Fibroblast of the aortic adventitia (primary cell): ENCODE measurements around the gene GUCY1A2. TPM values are rescaled to one million over a fixed set of nuclear protein-coding genes. Genes with fewer than 3 reads are reported as not detected.
"Not testable (repeated sequence)": the region's sequence is repeated elsewhere in the genome, so short reads cannot be mapped to it uniquely, and the experiment has no call there.

ENCODE experiments used
- DNase-seq: peaks from one replicate; pipeline ENCODE4 v3.0.0-alpha.2; 2010; ENCODE audit warnings: low read depth
- H3K4me3 ChIP-seq: 2 replicates; pipeline ENCODE4 v1.5.1; 2011; ENCODE audit warnings: low read depth, mild to moderate bottlenecking, control low read depth, low read length, moderate library complexity
- total RNA-seq: library from RNA; depleted of rRNA; stranded (reverse); fragments of >200 nt; gene quantifications from 2 replicates; pipeline ENCODE4 v1.2.3, GENCODE V29; 2012; ENCODE audit warnings: low replicate concordance
- TF ChIP-seq, protein P1 (sequence below): IDR thresholded peaks from 2 replicates; pipeline ENCODE4 v1.5.1; 2011; ENCODE audit warnings: mild to moderate bottlenecking, low read length, control low read depth, inconsistent platforms; ENCODE audit not compliant: insufficient read depth

Gene GUCY1A2
- total RNA-seq, 1 donor = 1.1 TPM

- no peak for DNase-seq
- TF ChIP-seq, protein P1, sequence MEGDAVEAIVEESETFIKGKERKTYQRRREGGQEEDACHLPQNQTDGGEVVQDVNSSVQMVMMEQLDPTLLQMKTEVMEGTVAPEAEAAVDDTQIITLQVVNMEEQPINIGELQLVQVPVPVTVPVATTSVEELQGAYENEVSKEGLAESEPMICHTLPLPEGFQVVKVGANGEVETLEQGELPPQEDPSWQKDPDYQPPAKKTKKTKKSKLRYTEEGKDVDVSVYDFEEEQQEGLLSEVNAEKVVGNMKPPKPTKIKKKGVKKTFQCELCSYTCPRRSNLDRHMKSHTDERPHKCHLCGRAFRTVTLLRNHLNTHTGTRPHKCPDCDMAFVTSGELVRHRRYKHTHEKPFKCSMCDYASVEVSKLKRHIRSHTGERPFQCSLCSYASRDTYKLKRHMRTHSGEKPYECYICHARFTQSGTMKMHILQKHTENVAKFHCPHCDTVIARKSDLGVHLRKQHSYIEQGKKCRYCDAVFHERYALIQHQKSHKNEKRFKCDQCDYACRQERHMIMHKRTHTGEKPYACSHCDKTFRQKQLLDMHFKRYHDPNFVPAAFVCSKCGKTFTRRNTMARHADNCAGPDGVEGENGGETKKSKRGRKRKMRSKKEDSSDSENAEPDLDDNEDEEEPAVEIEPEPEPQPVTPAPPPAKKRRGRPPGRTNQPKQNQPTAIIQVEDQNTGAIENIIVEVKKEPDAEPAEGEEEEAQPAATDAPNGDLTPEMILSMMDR = no peak
- no peak overlapping the region for H3K4me3 ChIP-seq
Measured at GRCh38 chr11:106888386-106888785, 129.9 kb downstream of the GUCY1A2 start.

DNA sequence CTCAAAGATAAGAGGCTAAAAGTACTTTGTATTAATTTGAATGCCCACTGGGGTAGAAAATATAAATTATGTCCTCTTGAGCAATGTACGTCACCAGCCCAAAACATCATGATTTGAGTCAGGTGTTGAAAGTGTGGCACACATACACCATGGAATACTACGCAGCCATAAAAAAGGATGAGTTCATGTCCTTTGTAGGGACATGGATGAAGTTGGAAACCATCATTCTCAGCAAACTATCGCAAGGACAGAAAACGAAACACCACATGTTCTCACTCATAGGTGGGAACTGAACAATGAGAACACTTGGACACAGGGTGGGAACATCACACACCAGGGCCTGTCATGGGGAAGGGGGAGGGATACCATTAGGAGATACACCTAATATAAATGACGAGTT, 134.6 kb downstream of the GUCY1A2 start:
- H3K4me3 ChIP-seq, DNase-seq: not testable (repeated sequence)

GRCh38 chr11:106879832-106880546, 138.3 kb downstream of the GUCY1A2 start:
- no peak overlapping the region for H3K4me3 ChIP-seq
- TF ChIP-seq, protein P1 = no peak
- no peak for DNase-seq

DNA sequence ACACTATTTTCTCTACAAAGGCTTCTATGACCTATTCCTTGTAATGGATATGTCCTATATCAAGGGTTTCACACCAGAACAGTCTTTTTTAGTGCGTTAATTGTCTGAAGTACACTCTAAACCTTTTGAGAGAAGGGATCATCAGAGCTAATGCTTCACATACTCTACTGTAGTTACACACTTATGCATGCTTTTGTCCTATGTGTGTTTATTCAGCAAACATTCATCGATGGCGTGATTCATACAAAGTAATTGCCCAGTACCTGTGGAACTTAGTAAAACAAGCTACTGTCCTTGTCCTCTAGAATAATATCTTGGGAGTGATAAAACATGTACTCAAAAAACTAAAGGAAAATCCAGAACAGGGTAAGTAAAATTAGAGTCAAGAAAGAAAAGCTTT, 139.2 kb downstream of the GUCY1A2 start:
- DNase-seq = no peak
- TF ChIP-seq, protein P1 = no peak
- H3K4me3 ChIP-seq = no peak overlapping the region

- TF ChIP-seq, protein P1 = no peak
- no peak overlapping the region for H3K4me3 ChIP-seq
- DNase-seq = peak; percentile 22
Measured at GRCh38 chr11:106875013-106875412, 143.3 kb downstream of the GUCY1A2 start.

GRCh38 chr11:106872246-106872645, 146.0 kb downstream of the GUCY1A2 start:
- H3K4me3 ChIP-seq = no peak overlapping the region
- DNase-seq = no peak
- TF ChIP-seq, protein P1 = no peak

DNA sequence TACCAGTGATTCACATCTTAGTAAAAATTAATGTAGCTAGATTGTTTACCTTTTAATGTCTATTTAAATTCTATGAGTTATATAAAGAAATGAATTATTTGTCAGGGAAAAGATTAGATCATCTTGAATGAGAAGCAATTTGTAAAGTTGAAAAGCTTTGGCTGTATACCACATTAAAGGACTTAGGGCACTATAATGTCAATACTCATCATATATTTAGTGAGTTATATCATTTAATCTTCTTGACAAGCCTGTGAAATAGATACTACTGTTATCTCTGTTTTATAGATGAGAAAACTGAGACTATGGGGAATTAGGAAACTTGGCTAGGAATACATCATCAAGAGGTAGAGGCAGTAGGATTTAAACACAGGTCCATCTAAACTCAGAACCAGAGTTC, 160.1 kb downstream of the GUCY1A2 start:
- TF ChIP-seq, protein P1 = no peak
- H3K4me3 ChIP-seq = no peak overlapping the region
- no peak for DNase-seq
